DMS114 treated with DMSO at 0.1 percent for 48 hours (cell line): Measurements from ENCODE around the gene TMCC2.

Source experiments
- DNase-seq: peaks from one replicate; lab custom pipeline; 2025; ENCODE audit not compliant: unreplicated experiment; lab: John Stamatoyannopoulos, UW

TMCC2 gene

GRCh38 chr1:205239078-205239477, 11.3 kb downstream of the TMCC2 start:
- DNase-seq = no peak

- DNase-seq = no peak
Measured at GRCh38 chr1:205240118-205240517, 12.4 kb downstream of the TMCC2 start.

- DNase-seq = no peak
Measured at GRCh38 chr1:205240569-205240968, 12.8 kb downstream of the TMCC2 start.

GRCh38 chr1:205241366-205242030, 13.8 kb downstream of the TMCC2 start:
- no peak for DNase-seq

GRCh38 chr1:205243350-205244191, 15.8 kb downstream of the TMCC2 start:
- DNase-seq = no peak

- DNase-seq = no peak
Measured at GRCh38 chr1:205244384-205244783, 16.6 kb downstream of the TMCC2 start.

- DNase-seq = no peak
Measured at GRCh38 chr1:205245096-205245495, 17.4 kb downstream of the TMCC2 start.

GRCh38 chr1:205246351-205247119, 18.8 kb downstream of the TMCC2 start:
- no peak for DNase-seq

- DNase-seq = no peak
Measured at GRCh38 chr1:205247130-205247921, 19.6 kb downstream of the TMCC2 start.

- no peak for DNase-seq
Measured at GRCh38 chr1:205248793-205249601, 21.3 kb downstream of the TMCC2 start.

- no peak for DNase-seq
Measured at GRCh38 chr1:205249651-205250050, 21.9 kb downstream of the TMCC2 start.

- DNase-seq = no peak
Measured at GRCh38 chr1:205250699-205251098, 23.0 kb downstream of the TMCC2 start.

GRCh38 chr1:205251576-205251975, 23.8 kb downstream of the TMCC2 start:
- no peak for DNase-seq

GRCh38 chr1:205255941-205256780, 28.4 kb downstream of the TMCC2 start:
- DNase-seq = peak; percentile 65

- DNase-seq = no peak
Measured at GRCh38 chr1:205256951-205257625, 29.3 kb downstream of the TMCC2 start.

GRCh38 chr1:205257735-205258134, 30.0 kb downstream of the TMCC2 start:
- no peak for DNase-seq

- DNase-seq = no peak
Measured at GRCh38 chr1:205258261-205258691, 30.5 kb downstream of the TMCC2 start.

GRCh38 chr1:205258719-205259118, 31.0 kb downstream of the TMCC2 start:
- no peak for DNase-seq
